ENCODE results near the gene C1QL4. TPM values are rescaled to one million over a fixed set of nuclear protein-coding genes. Genes with fewer than 3 reads are reported as not detected.
"Not testable (repeated sequence)": the region's sequence is repeated elsewhere in the genome, so short reads cannot be mapped to it uniquely, and the experiment has no call there.

Gene C1QL4
- total RNA-seq, 1 donor from 2014 or later: not detected

DNA sequence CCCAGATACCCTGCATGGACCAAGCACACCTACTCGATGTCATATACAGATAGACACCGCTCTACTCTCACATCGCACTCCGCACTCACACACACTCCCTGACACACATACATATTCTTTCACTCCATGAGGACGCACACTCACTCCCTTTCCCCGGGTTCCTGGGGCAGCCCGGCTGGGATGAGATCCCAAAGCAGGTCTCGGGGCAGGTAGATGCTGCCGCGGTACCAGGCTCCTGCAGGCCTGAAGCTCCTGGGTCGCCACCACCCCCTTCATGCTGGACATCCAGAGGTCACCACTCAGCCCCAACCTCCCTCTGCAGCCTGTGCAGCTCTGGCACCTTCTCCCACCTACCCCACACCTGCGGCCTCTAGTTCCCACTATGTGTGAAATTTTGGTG is 2.3 kb downstream of the C1QL4 start:
- DNase-seq (ENCODE audit: low spot score) (no peak), ATAC-seq (no peak)

DNA sequence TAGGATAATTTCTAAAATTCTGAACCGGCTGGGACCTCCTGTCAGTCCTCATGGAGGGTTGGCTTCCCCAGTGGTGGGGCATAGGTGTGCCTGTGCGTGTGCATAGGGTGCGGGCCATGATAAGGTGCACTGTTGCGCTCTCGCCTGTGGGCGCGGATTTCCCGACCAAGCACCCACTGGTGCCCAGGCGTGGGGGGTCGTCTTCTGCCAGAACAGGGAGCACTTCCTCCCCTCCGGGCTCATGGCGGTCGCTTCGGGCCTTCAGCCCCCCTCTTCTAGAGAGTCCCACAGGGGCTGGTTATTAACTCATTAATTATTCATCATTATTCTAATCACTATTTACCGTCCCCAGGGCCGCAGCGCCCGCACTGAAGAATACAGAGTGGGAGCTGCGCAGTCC is 2.8 kb downstream of the C1QL4 start:
- ATAC-seq: no peak
- DNase-seq (ENCODE audit: low spot score): no peak

DNA sequence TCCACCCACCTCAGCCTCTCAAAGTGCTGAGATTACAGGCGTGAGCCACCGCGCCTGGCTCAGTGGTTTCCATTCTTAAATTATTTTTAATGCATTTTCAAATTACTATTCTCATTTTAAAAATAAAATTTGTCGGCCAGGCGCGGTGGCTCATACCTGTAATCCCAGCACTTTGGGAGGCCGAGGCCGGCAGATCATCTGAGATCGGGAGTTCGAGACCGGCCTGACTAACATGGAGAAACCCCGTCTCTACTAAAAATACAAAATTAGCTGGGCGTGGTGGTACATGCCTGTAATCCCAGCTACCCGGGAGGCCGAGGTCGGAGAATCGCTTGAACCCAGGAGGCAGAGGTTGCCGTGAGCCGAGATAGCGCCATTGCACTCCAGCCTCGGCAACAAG is 3.2 kb downstream of the C1QL4 start:
- not testable (repeated sequence) for ATAC-seq
- peak; percentile 23 for DNase-seq (ENCODE audit: low spot score)

DNA sequence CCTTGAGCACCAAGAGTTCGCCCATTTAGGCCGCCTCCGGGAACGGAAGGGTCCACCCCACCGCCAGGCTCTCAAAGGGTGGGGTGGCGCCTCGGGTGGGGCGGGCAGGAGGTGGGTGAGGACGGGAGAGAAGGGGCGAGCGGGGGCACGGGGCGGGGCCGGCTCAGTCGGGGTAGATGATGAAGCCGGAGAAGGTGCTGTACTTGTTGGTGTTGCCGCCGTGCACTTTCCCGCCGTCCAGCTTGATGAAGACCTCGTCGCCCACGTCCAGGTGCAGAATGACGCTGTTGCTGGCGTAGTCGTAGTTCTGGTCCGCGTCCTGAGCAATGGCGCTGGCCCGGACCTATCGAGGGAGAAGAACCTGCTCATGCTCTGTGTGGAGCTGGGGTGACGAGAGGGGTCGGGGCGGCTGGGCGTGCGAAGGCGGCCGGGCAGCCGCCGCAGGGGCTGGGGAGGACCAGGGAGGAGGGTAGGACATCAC is 4.1 kb downstream of the C1QL4 start:
- DNase-seq (ENCODE audit: low spot score) (peak; percentile 34), ATAC-seq (no peak)

DNA sequence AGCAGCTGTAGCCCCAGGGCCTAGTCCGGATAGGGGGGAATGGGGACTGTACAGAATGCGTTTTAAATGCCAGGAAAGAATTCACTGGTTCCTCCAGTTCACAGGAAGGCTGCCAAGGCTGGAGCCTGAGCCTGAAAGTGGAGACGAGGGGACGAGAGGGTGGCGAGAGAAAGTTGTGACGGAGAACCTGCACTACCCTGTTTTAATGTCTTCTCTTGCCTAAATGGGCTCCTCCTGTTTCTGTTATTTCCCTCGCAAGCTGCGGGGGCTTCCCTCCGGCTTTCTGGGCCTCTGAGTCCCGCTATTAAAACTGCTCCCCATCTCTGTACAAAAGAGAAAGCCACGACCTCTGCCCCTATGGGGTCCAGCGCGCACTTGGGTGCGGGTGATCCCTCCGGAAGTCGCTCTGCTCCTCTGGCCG is 4.5 kb downstream of the C1QL4 start:
- DNase-seq (ENCODE audit: low spot score) (no peak), ATAC-seq (no peak)

DNA sequence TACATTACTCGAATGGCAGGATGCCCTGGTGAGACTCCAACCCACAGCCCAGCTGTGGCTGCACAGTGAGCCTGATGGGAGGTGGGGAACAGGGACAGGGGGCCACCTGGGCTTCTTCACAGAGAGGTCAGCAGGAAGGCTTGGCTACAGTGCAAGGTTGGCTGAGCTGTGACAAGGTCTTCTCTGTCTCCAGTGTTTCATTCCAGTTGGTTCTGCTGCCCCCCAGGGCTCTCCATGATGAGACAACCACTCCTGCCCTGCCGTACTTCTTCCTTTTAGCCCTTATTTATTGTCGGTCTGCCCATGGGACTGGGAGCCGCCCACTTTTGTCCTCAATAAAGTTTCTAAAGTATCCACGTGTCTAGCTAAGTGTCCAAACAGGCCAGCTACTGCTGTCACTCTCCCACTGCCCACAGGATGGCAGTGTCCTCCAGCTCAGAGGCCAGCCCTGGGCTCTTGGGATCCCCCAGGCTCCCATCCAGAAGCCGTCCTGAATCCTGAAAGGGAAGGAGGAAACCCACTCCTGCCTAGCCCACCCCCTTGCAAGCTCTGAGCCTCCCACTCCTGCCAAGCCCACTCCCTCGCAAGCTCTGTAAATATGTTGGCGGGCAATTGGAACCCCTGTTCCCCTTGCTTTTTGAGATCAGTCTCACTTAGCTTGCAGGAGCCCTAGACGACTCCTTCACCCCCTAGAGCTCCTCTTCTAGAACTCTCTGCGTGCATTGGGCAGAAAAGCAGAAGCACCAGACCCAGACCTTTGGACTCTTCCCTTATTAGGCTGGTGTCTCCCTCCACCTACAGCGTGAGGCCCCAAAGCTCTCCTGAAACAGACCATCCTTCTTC is 5.4 kb downstream of the C1QL4 start:
- ATAC-seq (peak; percentile 98), DNase-seq (ENCODE audit: low spot score) (peak; percentile 73)

DNA sequence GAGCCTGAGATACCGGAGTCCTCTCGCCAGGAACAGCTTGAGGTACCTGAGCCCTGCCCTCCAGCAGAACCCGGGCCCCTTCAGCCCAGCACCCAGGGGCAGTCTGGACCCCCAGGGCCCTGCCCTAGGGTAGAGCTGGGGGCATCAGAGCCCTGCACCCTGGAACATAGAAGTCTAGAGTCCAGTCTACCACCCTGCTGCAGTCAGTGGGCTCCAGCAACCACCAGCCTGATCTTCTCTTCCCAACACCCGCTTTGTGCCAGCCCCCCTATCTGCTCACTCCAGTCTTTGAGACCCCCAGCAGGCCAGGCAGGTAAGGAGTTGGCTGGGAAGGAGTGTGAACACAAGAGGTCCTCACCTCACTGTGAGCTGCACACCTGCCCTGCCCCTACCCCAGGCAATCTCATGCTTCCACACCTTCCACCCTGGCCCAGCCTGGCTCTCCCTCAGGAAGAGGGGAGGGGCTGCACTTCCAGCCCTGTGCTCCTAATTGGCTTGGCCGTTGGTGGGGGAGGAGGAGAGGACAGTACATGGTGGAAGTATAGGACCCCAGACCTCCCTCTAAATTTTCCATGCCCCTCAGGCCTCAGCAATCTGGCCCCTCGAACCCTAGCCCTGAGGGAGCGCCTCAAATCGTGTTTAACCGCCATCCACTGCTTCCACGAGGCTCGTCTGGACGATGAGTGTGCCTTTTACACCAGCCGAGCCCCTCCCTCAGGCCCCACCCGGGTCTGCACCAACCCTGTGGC is 6.2 kb downstream of the C1QL4 start:
- no peak for ATAC-seq
- DNase-seq (ENCODE audit: low spot score): peak; percentile 40

DNA sequence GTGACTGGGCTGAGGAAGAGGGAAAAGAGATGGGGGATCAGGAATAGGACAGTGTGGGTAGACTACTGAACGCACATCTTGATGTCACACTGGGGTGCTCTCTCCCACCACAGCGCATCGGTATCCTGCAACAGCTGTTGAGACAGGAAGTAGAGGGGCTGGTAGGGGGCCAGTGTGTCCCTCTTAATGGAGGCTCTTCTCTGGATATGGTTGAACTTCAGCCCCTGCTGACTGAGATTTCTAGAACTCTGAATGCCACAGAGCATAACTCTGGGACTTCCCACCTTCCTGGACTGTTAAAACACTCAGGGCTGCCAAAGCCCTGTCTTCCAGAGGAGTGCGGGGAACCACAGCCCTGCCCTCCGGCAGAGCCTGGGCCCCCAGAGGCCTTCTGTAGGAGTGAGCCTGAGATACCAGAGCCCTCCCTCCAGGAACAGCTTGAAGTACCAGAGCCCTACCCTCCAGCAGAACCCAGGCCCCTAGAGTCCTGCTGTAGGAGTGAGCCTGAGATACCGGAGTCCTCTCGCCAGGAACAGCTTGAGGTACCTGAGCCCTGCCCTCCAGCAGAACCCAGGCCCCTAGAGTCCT is 6.9 kb downstream of the C1QL4 start:
- ATAC-seq (no peak), DNase-seq (ENCODE audit: low spot score) (peak; percentile 36)

DNA sequence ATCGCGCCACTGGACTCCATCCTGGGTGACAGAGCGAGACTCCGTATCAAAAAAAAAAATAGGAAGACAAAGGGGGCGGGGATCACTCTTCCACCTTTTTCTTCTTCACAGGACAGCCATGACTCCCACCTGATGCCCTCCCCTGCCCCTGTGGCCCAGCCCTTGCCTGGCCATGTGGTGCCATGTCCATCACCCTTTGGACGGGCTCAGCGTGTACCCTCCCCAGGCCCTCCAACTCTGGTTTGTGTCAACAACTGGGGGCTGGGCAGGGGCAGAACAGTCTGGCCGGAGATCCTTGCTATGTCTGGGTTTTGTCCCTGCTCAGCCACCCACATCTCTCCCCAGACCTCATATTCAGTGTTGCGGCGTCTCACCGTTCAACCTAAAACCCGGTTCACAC is 8.2 kb downstream of the C1QL4 start:
- ATAC-seq (no peak), DNase-seq (ENCODE audit: low spot score) (peak; percentile 21)

DNA sequence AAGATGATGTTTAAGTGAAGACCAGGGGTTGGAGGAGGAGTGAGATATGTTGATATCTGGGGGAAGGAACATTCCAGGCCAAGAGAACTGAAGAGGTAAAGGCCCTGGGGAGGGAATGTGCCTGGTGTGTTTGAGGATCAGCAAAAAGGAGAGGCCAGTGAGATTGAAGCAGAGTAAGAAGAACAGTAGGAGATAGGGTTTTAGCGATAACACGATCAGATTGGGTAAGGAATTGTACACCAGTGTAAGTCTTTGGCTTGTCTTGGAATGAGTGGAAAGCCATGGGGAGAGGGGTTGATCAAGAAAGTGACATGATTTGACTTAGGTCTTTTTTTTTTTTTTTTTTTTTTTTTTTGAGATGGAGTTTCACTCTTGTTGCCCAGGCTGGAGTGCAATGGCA is 9.1 kb downstream of the C1QL4 start:
- DNase-seq (ENCODE audit: low spot score) (no peak), ATAC-seq (no peak)

DNA sequence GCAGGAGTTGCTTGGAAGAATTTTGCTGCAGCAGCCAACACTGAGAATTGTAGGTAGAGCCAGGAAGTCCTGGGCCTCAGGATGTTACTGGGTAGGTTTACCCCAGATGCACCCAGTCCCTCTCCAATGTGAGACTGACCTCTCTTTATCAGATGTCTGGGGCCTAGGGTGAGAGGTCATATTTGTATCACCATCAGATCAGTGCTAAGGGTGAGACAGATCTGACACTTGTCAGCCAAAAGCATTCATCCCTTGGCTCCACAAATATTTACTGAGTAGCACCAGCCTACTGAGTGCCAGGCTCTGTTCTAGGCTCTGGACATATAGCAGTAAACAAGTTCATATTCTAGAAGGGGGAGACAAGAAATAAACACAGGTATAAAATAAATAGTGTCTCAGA is 9.6 kb downstream of the C1QL4 start:
- no peak for DNase-seq (ENCODE audit: low spot score)
- no peak for ATAC-seq

DNA sequence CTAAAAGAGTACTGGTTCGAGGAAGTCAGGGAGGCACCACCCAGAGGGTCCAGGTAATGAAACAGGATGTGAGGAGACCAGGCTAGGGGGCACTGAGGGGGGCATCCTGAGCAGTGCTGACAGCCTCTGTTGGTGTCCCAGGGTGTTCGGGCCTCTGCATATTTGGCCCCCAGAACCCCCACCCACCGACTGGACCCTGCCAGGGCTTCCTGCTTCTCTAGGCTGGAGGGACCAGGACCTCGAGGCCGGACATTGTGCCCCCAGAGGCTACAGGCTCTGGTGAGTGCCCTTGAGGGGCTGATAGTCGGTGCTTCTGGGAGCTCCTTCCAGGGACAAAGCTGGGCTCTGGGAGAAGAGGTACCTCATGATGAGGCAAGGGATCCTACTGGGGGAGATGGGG is 11.4 kb downstream of the C1QL4 start:
- ATAC-seq (no peak), DNase-seq (ENCODE audit: low spot score) (peak; percentile 22)

DNA sequence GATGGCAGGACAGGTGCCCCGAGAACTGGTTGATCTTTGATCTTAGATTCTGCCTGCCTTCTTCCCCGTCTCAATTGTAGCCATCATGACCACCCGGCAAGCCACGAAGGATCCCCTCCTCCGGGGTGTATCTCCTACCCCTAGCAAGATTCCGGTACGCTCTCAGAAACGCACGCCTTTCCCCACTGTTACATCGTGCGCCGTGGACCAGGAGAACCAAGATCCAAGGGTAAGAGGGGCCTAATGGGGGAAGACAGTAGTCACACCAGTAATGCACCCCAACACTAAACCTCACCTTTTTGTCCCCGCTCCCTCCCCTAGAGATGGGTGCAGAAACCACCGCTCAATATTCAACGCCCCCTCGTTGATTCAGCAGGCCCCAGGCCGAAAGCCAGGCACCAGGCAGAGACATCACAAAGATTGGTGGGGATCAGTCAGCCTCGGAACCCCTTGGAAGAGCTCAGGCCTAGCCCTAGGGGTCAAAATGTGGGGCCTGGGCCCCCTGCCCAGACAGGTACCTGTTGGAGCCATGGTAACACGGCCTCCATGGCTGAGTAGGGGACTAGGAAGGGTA is 13.4 kb downstream of the C1QL4 start:
- no peak for DNase-seq (ENCODE audit: low spot score)
- ATAC-seq: no peak

DNA sequence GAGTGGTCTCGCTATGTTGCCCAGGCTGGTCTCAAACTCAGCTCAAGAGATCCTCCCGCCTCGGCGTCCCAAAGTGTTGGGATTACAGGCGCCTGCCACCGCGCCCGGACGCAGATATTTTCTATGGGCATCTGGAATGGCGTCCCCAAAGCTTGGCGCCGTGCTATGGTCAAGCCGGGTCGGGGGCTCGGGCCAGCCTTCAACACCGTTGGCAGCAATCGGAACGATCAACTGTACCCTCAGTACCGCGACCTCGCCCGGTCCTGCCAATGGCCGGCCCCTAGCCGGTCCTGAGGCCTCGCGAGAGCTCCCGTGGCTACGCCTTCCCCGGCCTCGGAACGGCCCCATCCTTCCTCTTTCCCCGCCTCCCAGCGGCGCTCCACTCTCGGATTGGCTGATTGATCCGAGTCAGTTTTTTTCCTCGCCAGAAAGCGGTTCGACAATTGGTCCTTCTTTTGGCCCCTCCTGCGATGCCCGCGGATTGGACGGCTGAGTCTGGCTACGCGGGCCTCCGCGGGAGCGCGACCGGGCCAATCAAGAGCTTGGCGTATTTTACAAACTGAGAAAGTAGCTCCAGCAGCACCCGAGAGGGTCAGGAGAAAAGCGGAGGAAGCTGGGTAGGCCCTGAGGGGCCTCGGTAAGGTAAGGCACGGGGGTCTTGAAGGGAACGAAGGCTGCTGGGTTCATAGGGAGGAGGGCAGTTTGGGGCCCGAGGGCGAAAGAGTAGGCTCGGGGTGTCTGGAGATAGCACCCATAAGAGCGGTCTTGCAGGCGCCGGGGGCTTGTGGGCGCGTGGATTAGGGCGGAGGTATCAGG is 14.1 kb downstream of the C1QL4 start, which contains the start of gene TROAP:
Gene TROAP, plus strand, starts transcription at position 548 of the 816 bp plus-strand sequence. CDS start 354 bp downstream, outside the sequence.
- peak; percentile 98 for ATAC-seq
- DNase-seq (ENCODE audit: low spot score): peak; percentile 96

DNA sequence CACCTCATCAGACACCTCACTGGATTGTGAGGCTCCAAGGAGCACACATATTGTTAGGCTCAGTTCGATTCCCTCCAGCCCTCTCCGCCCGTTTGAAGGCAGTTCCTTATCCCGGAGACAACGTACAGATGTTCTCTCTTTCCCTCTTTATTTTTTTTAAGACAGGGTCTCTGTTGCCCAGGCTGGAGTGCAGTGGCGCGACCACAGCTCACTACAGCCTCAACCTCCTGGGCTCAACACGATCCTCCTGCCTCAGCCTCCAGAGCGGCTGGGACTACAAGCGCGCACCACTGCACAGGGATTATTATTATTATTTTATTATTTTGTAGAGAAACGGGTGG is 14.7 kb downstream of the C1QL4 start:
- ATAC-seq: no peak

DNA sequence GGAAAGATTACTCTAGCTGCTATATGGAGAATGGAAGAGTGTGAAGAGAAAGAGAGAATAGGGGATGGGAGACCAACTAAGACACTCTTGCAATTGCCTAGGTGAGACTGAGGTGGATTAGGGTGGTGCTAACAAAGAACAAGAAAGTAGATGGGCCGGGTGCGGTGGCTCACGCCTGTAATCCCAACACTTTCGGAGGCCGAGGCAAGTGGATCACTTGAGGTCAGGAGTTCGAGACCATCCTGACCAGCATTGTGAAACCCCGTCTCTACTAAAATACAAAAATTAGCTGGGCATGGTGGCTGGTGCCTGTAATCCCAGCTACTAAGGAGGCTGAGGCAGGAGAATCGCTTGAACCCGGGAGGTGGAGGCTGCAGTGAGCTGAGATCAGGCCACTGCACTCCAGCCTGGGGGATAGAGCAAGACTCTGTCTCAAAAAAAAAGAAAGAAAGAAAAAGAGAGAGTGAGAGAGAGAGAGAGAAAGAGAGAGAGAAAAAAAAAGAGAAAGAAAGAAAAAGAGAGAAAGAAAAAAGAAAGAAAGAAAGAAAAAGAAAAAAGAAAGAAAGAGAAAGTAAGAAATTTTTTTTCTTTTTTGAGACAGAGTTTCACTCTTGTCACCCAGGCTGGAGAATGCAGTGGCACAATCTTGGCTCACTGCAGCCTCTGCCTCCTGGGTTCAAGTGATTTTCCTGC is 16.4 kb downstream of the C1QL4 start:
- not testable (repeated sequence) for ATAC-seq; DNase-seq (ENCODE audit: low spot score)

More for the DNA sequence above, 14.7 kb downstream of the C1QL4 start:
- no peak for DNase-seq (ENCODE audit: low spot score)

DNA sequence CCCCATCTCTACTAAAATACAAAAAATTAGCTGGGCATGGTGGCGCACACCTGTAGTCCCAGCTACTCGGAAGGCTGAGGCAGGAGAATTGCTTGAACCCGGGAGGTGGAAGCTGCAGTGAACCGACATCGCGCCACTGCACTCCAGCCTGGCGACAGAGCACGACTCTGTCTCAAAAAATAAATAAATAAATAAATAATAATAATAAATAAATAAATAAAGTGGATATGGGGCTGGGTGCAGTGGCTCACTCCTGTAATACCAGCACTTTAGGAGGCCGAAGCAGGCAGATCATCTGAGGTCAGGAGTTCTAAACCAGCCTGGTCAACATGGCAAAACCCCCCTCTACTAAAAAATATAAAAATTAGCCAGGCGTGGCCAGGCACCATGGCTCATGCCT is 19.9 kb downstream of the C1QL4 start:
- ATAC-seq; DNase-seq (ENCODE audit: low spot score): not testable (repeated sequence)

DNA sequence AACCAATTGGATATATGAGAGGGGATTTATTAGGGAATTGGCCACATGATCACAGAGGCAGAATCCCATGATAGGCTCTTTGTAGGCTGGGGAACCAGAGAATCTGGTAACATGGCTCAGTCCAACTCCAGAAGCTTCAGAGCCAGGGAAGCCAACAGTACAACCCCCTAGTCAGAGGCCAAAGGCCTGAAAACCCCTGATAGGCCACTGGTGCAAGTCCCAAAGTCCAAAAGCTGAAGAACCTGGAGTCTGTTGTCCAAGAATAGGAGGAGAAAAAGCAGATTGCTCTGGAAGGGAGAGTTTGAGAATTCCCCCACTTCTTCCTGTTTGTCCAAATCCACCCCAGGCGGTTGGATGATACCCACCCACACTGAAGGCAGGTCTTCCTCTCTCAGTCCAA is 22.2 kb downstream of the C1QL4 start:
- ATAC-seq (no peak), DNase-seq (ENCODE audit: low spot score) (no peak)

DNA sequence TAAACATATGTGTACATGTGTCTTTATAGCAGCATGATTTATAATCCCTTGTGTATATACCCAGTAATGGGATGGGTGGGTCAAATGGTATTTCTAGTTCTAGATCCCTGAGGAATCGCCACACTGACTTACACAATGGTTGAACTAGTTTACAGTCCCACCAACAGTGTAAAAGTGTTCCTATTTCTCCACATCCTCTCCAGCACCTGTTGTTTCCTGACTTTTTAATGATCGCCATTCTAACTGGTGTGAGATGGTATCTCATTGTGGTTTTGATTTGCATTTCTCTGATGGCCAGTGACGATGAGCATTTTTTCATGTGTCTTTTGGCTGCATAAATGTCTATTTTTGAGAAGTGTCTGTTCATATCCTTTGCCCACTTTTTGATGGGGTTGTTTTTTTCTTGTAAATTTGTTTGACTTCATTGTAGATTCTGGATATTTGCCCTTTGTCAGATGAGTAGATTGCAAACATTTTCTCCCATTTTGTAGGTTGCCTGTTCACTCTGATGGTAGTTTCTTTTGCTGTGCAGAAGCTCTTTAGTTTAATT is 26.5 kb downstream of the C1QL4 start:
- ATAC-seq; DNase-seq (ENCODE audit: low spot score): not testable (repeated sequence)
